ENCODE measurements around the gene MAP7D3. TPM values are rescaled to one million over a fixed set of nuclear protein-coding genes. Genes with fewer than 3 reads are reported as not detected.

The MAP7D3 gene
- polyA plus RNA-seq, 3 donors, result 1.8 to 3.4 (median 2.9) TPM

- no peaks in the 10 kb centered on the region for H3K9me3 ChIP-seq (replicated peaks in 1 of 2; ENCODE audit: control insufficient read depth in 1 of 2, insufficient read depth in 1 of 2, low read length in 2 of 2)
- H3K4me1 Mint-ChIP-seq, result peaks cover 6% of the 10 kb centered on the region
- H3K4me2 ChIP-seq (replicated peaks; ENCODE audit: extremely low read depth, low read length, poor library complexity, severe bottlenecking), result no peak overlapping the region
- no peak overlapping the region for H2AFZ ChIP-seq (ENCODE audit: insufficient read depth, low read depth, low read length, poor library complexity, severe bottlenecking)
- intact Hi-C loops (cut with micrococcal nuclease), result no loop called here
- no peaks in the 10 kb centered on the region for H3K79me2 ChIP-seq (ENCODE audit: insufficient read depth, low read length)
- no peak overlapping the region for H3K9ac ChIP-seq (ENCODE audit: insufficient read depth, low read length, poor library complexity, severe bottlenecking)
- H3K27me3 Mint-ChIP-seq (ENCODE audit: low read depth in 3 of 3), result peaks cover 0 to 9% (median 1%) of the 10 kb centered on the region in 3 donors
- no peak overlapping the region for H3K27ac Mint-ChIP-seq
- no peaks in the 10 kb centered on the region for H4K20me1 ChIP-seq (ENCODE audit: insufficient read depth, low read length)
- no CpG with 5 or more reads among the region's 1 CpG for WGBS (ENCODE audit: insufficient coverage)
- H3K4me3 ChIP-seq (replicated peaks in 1 of 3; ENCODE audit: low read depth in 2 of 3, low read length in 3 of 3), result no peak overlapping the region
- H3K36me3 ChIP-seq (replicated peaks in 1 of 2; ENCODE audit: control insufficient read depth in 1 of 2, insufficient read depth in 2 of 2, low read length in 2 of 2), result no peaks in the 10 kb centered on the region
- H3K9me3 Mint-ChIP-seq, result peaks cover 0 to 1% (median 0%) of the 10 kb centered on the region in 7 donors
- H3K27ac ChIP-seq (ENCODE audit: low read depth in 1 of 2, low read length in 2 of 2), result no peak overlapping the region
- H3K27me3 ChIP-seq (ENCODE audit: control insufficient read depth in 2 of 2, insufficient read depth in 2 of 2, low read length in 2 of 2), result no peaks in the 10 kb centered on the region
- H3K4me1 ChIP-seq (ENCODE audit: control insufficient read depth in 1 of 2, insufficient read depth in 2 of 2, low read length in 2 of 2), result no peaks in the 10 kb centered on the region
- no peak for TF ChIP-seq CTCF (IDR thresholded peaks at IDR 0.05)
- no peaks in the 10 kb centered on the region for H3K36me3 Mint-ChIP-seq
- no peak overlapping the region for H3K4me3 Mint-ChIP-seq
- no peak for DNase-seq
Observed at GRCh38 chrX:136258951-136259350, 7.8 kb upstream of the MAP7D3 start.

- no peak overlapping the region for H3K4me3 Mint-ChIP-seq
- H3K4me3 ChIP-seq (replicated peaks in 1 of 3; ENCODE audit: low read depth in 2 of 3, low read length in 3 of 3), result no peak overlapping the region
- H3K4me1 ChIP-seq (ENCODE audit: control insufficient read depth in 1 of 2, insufficient read depth in 2 of 2, low read length in 2 of 2), result peaks cover 6% of the 10 kb centered on the region in 2 donors
- H3K79me2 ChIP-seq (ENCODE audit: insufficient read depth, low read length), result no peaks in the 10 kb centered on the region
- no peaks in the 10 kb centered on the region for H3K36me3 Mint-ChIP-seq
- H3K9ac ChIP-seq (ENCODE audit: insufficient read depth, low read length, poor library complexity, severe bottlenecking), result no peak overlapping the region
- H3K36me3 ChIP-seq (replicated peaks in 1 of 2; ENCODE audit: control insufficient read depth in 1 of 2, insufficient read depth in 2 of 2, low read length in 2 of 2), result no peaks in the 10 kb centered on the region
- peaks cover 0 to 2% (median 0%) of the 10 kb centered on the region in 7 donors for H3K9me3 Mint-ChIP-seq
- H2AFZ ChIP-seq (ENCODE audit: insufficient read depth, low read depth, low read length, poor library complexity, severe bottlenecking), result no peak overlapping the region
- H4K20me1 ChIP-seq (ENCODE audit: insufficient read depth, low read length), result no peaks in the 10 kb centered on the region
- WGBS (ENCODE audit: insufficient coverage), result 100% methylated on average over 2 of the region's 7 CpGs
- H3K9me3 ChIP-seq (replicated peaks in 1 of 2; ENCODE audit: control insufficient read depth in 1 of 2, insufficient read depth in 1 of 2, low read length in 2 of 2), result no peaks in the 10 kb centered on the region
- intact Hi-C loops (cut with micrococcal nuclease), result no loop called here
- H3K27ac Mint-ChIP-seq, result no peak overlapping the region
- H3K27me3 Mint-ChIP-seq (ENCODE audit: low read depth in 3 of 3), result peaks cover 0 to 9% (median 2%) of the 10 kb centered on the region in 3 donors
- no peak overlapping the region for H3K27ac ChIP-seq (ENCODE audit: low read depth in 1 of 2, low read length in 2 of 2)
- no peaks in the 10 kb centered on the region for H3K27me3 ChIP-seq (ENCODE audit: control insufficient read depth in 2 of 2, insufficient read depth in 2 of 2, low read length in 2 of 2)
- TF ChIP-seq CTCF (IDR thresholded peaks at IDR 0.05), result no peak
- H3K4me1 Mint-ChIP-seq, result peaks cover 13% of the 10 kb centered on the region
- H3K4me2 ChIP-seq (replicated peaks; ENCODE audit: extremely low read depth, low read length, poor library complexity, severe bottlenecking), result no peak overlapping the region
- DNase-seq, result no peak
Observed at GRCh38 chrX:136256026-136256425, 4.8 kb upstream of the MAP7D3 start.
